Stimulated activated CD4-positive, alpha-beta T cell treated with anti-CD3 and anti-CD28 coated beads, Interleukin-12 subunit alpha, Interleukin-12 subunit beta, amount 100 ng/mL, for 48 hours (primary cell): Measurements from ENCODE around the gene FBXL22.
A peak's percentile ranks its signal among the peaks of the same experiment; 100 is the strongest.

ENCODE experiments used
- DNase-seq, 3 donors: peaks; one replicate each; pipeline ENCODE4 v3.0.0-alpha.2; 2020; ENCODE audit warnings: low read depth in 2 of 3, low spot score in 1 of 3

FBXL22 gene

DNA sequence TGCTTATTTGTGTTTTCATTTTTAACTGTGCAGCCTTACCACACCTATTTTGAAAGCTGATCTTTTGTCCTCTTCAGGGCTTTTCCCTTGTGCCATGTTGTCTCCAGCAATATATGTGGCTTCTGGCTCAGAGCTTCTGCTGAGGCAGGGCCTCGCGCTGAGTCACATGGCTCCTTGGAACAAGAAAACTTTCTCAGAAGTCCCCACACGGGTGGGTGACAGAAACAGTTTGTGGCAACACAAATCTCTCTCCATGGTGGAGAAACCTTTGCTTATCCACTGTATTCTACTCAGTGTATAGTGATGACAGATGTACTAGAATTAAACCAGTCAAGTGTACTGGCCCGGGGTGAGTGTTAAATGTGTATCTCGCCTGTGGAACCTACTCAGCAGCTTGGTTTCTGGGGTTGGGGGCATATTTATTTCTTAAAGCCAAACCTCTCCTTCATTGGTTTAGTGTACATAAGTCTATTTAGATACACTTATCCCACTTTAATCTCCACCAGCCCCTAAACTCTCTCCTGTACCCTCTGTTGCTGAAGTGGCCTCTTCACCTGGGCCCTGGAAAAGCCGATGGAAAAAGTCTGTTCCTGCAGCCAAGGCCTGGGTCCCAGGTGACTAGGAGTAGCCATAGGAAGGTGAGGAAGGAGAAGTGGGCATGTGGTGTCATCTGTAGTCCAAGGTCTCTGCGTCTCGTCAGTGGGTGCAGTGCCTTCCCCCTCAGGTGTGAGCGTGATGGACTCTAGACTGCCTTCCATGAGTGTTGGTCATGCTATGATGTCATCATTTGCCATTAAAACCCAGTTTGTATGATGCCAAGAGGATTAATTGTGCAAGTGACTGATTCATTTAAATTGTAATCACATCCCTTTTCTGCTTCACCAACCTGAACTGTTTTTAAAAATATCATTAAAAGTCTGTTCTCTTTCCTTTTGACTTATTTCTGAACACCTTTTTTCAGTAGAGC is 3.2 kb upstream of the FBXL22 start:
- peak in 1 of 3 donors; percentile 42 for DNase-seq

DNA sequence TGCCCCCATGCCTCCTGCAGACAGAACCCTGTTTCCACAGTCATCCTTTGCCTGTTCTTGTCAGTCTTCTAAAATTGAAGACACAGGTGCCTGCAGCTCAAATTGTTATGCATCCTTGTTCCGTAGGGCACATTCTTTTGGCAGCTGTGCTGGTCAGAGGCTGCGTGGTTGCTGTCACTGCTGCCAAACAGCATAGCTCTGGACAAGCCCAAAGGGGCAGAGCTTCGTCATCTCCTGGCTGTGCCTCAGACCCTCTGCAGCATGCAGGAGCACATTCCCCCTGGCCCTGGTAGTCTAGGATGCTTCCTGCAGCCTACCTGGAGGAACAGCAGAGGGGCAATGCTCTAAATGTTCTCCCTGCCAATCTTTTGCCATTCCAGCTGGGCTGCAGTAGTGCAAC is 2.1 kb upstream of the FBXL22 start:
- no peak for DNase-seq

DNA sequence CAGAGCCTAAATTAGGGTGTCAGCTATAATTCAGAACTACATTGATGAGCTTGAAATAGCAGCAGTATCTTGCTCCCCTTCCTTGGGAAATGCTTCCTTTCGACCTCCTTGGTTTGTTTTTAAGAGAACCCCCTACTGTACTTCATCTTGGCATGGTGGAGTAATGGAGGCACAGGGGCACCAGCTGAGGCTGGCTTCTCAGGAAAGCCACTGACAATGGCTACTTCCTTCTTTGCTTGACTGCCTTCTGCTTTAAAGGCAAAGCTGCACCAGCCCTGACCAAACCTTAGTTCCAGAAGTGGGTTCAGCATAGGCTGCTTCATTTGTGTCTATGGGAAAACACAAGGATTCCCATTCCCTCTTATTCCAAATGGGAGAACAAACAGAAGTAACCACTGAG is 1.5 kb upstream of the FBXL22 start:
- no peak for DNase-seq

DNA sequence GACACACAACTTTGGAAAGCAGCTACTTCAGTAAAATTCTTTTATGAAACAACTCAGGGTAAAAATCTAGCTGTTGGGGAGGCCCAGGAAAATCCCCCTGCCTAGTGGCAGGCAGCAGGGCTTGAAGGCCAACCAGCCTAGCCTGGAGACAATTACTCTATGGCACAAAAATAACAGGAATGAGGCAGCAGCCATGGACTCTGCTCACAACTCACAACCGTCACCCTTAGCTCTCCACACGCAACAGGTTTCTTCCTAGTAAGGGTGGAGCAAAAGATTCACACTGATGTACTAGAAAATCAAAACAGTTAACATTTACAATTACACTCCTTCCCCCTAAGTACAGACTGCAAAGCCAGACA is 530 bp upstream of the FBXL22 start:
- no peak for DNase-seq

DNA sequence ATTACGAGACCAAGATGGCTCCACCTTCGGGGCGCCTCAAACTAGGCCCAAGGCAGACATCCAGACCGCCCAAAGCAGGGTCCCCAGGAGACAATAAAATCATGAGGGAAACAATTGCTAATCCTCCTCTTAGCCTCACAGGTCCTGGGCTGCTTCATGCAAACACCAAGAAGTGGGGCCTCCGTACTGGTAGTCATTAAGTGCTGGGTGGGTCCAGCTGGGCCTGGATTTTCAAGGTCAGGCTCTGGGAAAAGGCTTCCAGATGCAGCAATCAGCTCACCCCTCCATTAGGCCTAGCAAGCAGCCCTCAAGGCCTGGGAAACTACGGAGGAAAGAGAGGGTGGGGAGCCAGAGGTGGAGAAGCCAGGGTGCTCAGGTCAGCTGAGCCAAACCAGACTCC is 634 bp downstream of the FBXL22 start:
- DNase-seq = no peak

DNA sequence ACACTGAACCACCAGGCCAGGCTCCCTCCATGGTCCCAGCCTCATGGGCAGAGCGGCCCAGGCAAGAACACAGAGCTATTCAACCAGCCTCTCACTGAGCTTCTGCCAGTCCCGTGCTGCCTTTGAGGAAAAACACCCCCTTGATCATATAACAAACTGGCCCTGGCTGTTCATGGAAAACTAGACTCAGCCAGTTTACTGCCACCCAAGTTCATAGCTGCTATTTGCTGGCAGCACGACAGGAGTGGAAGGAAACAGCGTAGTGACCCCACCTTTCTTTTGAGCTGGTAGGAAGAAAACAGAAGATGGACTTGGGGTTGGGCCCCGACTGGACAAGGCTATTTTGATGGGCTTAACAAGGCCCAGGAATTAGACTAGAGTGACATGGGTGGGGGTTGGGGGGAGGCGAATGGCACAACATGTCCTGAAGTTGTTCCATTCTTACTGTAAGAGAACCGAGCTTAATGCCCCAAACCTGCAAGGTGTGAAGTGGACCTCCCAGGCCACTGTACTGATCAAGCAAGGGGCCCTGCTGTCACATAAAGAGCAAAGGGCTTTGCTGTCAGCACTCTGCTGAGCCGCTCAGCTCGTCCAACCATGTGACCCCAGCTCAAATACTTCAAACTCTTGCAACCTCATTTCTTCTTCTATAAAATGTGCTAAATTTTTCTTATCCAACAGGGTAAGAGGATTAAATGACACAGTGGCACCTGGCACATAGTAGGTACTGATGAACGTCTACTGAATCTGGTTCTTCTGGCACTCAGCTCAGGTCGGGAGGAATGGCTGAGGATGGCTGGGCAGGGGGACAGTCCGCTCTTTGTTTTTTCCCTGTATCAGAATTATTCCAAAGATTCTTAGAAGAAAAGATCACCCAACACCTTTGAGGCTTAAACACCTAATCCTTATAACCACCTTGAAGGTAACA is 1.6 kb downstream of the FBXL22 start:
- no peak for DNase-seq

DNA sequence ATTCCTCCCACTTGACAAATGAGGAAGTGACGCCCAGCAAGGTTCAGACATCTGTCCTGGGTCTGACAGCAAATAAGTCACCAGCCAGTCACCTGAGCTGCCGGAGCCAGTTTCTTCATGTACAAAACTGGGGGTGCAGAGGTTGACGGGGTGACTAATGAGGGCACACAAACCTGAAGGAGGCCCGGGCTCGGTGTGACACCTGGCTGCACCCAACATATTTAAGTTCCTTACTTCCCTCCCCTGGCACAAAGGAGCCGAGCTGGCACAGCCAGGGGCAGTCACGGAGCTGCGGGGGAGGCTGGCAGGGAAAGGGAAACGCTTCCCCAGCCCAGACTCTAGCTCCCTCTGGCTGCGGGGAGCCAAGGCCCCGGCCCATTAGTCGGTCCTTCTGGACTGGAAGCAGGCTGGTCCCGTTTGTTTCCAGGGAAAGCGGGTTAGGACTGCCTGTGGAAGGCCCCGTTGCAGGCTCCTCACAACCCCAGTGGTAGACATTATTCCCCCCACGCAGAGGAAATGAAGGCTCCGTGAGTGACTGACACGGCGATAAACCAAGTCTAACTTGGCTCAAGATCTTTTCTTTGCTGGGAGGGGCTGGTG is 2.3 kb downstream of the FBXL22 start:
- DNase-seq = peak in 1 of 3 donors; percentile 37

DNA sequence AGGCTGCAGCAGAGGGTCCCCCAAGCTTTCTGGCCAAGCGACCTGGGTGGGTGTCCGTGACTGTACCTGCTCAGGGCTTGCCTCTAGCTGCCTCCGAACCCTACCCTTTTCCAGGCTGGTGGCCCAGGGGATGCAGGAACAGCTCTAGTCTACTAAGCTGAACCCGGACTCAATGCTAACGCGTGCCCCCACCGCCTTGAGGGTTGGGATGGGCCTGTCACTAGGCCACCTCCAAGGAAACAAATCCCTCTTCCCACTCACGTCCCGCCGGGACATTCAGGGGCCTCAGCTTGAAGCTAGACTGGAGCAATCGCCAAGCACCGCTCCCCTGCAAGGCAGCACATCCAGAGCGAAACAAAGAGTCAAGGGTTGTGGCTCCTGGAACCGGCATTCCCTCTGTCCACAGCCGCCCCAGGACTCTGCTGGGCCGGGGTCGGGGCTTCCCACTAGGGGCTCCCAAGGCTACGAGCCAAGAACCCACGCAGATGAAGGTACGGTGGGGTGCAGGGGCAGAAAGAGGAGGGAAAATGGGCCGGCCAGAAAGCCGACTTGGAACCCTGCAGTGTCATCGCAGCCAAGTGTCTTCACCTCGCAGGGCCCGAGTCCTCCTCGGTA is 2.9 kb downstream of the FBXL22 start:
- no peak for DNase-seq

DNA sequence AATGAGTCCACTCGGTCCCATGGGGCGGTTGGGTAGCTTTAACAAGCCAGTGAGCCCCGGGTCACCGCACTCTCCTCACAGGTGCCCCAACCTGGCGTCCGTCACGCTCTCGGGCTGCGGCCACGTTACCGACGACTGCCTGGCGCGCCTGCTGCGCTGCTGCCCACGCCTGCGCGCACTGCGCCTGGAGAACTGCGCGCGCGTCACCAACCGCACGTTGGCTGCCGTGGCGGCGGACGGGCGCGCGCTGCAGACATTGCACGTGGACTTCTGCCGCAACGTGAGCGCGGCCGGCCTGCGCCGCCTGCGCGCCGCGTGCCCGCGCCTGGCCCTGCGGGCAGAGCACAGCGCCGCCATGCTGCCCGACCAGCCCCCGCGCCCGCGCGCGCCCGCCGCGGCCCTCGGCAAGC is 3.4 kb downstream of the FBXL22 start:
- DNase-seq = peak; percentile 73 to 88 (median 86)

DNA sequence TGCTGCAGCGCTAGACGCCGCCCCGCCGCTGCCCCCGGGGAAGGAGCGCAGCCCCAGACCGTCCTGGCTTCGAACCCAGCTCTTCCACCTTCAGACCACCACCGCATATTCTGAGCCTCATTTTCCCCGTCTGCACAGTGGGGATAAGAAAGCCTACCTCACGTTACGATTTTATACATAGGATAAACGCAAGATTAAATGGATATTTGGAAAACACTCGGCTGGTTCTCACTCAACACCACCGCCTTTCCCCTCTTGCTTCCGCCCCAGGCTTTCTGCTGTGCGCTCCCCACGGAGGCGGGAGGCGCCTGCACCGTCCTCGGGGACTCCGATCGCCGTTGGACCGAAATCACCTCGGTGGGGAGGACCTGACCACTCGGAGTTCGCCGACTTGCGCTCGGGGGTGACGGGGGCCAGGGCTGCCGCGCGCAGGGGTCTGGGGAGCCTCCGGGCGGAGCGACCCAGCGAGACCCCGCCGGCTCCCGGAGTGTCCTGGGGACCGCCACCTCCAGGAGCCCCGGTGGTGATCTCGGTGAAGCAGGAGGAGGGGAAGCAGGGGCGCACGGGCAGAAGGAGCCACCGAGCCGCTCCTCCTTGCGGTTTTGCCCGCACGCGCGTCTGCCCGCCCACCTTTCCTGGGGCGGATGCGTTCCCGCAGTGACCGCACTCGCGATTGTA is 4.0 kb downstream of the FBXL22 start:
- DNase-seq = peak in 1 of 3 donors; percentile 40

DNA sequence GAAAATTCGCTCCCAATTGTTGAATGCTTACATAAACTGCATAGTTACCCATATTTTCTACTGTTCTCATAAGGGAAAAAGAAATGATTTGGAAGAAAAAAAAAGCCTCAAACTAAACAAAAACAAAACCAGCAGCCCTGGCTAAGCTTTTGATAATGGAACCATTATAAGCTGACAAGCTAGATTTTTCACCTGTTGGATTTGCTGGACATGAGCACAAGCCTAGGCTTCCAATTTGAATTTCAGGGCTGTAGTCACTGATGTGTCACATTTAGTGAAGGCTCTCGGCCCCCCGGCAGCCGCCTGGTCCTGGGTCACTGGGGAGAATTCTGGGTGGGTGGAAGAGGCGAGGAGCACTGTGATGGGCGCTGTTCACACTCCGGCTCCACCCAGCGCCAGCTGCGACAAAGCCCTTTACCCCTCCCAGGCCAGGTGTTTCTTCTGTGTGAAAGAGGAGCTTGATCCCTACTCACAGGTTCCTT is 4.6 kb downstream of the FBXL22 start:
- DNase-seq = no peak

DNA sequence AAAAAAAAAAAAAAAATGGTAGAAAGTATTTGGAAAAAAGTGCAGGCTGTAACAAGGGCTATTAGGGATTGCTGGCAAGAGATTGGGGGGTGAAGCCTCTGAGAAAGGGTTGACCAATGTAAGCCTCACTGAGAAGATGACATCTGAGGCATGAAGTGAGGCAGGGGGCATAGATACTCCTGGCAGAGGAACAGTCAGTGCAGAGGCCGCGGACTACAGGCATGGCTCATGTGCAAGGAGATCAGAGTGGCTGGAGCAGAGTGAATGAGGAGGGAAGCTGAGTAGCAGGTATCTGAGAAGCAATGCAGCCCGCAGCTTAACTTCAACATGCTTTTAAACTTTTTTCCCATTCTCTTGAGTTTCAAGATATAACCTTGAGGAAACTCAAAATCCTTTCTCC is 5.4 kb downstream of the FBXL22 start:
- no peak for DNase-seq

DNA sequence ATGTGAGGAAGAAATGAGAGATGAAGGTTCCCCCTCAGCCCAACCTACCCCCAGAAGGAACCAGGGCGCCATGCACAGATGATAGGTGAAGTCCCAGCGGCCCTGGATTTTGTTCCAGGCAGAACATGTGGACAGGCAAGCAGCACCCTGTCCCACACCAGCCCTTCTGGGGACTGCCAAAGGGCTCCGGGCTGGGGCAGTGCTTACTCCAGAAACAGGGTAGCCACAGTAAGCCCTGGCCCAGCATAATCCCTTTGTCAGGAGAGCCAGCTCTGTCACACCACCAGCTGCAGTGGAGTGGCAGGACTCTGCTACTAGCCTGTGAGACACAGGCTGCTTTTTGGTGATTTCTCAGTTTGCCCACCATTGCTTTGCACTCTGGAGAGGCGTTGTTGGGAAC is 6.3 kb downstream of the FBXL22 start:
- no peak for DNase-seq

DNA sequence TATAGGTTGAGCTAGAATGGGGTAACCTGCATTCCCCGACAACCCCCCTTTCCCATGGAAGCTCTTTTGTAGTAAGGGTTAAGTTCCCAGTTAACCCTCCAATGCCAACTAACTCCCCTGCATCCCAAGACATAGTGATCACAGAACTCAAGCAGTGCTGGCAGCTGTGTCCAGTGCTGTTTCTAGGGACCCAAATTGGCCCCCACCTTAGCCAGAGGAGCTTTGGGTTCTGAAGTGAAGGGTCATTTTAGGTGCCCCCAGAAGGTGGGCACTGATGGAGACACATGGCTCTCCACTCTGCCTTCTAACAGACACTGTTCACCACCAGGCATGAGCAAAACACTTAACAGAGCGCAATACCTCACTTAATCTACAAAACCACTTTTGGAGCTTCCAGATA is 7.1 kb downstream of the FBXL22 start:
- no peak for DNase-seq

DNA sequence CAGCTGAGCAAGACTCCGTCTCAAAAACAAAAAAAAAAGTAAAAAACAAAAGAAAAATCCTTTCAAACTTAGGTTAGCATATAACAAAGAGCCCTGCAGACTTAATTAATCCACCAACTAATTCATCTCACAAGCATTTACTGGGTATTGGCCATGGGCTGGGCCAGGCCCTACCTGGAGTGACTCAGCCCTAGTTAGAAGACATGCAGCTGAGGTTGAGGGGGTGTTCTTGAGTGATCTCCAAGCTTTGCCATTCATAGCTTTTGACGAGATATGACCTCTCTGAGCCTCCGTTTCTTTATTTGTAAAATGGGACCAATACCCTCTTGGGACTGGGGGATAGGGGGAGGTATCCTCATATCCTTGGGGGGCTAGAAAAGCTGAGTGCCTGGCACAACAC is 7.8 kb downstream of the FBXL22 start:
- DNase-seq = no peak

DNA sequence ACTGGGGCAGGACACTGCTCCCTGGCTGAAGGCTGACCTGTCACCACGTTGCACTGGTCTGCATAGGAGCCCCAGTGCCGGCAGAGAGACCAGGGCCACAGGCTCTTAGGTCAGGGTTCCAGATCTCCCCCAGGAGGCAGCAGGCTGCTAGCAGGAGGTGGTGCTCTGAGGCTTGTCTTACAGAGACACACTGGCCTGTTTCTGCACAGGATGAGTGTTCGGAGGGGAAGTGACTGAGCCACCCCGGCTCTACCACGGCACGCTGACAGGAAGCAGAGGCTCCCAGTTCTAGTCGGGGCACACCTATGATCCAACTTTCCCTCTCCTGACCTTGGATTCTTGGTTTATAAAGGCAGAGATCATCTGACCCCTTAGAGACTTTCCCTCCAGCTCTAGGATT is 8.6 kb downstream of the FBXL22 start:
- DNase-seq = peak in 1 of 3 donors; percentile 35

DNA sequence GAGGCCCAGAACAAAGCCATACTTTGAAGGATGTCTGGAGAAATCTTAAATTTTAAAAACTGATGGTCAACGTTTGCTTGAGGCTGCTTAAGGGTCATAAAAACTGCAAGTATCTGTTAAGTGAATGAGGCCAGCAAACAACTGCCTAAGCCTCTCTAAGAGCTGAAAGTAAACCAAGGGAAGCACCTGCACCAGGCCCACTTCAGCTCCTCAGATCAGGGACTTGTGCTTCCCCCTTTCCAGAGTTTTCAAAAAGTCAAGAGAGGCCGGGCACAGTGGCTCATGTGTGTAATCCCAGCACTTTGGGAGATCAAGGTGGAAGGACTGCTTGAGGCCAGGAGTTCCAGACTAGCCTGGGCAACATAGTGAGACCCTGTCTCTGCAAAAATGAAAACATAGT is 9.1 kb downstream of the FBXL22 start:
- DNase-seq = no peak

DNA sequence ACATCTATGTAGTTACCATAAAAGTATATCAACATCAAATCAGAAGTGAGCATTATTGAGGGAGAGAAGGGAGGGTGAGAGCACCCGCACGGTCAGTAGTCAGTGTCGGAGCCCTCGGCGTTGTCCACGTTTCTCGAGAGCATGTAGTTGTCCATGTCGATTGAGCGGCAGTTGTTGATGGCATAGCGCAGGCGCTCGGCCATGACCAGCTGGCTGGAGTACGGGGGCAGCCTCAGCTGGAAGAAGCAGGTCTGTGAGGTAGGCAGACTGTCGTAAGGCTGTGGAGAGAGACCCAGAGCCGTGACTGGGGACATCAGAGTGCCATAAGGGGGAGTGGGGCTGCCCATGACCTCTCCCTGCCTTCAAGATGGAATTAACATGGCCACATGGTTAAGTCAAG is 11.8 kb downstream of the FBXL22 start:
- no peak for DNase-seq

DNA sequence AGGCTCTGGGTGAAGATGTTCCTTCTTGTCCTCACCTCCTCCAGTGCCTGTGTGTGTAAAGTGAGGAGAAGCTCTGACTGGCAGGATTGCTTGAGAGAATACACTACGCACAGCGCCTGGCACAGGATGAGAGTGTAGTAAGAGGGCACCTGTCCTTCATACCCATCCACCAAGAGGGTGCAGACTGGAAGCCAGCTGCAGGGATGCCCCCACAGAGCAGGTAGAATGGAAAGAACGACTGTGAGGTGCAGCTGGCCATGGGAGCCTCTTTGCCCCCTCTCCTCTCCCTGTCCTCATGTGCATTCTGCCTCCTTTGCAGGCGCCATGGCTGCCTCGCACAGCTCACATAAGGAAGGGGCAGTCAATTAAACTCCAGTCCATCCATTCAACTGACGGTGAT is 12.3 kb downstream of the FBXL22 start:
- DNase-seq = no peak

DNA sequence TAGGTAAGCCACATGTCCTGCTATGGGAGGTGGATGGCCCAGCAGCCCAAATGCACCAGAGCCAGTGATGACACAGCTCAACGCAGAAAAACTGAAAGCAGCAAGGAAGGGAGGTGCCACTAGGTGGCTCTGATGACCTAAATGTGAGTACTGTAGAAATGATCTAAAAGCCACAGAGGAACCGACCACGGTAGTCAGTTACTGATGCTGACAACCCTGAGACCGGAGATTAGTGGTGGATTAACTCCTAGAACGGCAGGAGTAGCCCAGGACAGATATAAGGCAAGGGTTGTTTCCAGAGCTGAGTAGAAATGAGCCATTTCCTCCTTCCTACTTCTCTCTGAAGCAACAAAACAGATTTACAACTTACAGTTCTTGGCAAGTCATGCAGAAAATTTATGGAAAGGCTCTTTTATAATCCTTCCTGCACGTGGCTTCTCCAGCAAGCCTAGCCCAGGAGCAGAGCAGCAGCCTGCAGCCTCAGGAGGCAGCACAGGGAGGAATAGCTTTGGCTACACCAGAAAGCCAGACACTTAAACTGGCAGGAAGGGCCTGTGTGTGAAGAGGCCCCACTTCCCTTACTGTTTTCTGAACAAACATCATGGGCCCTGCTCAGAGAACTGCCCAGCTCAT is 13.1 kb downstream of the FBXL22 start:
- peak; percentile 62 to 74 (median 69) for DNase-seq
